SH-SY5Y (cell line): ENCODE data around the gene OCA2.

ENCODE experiments used
- GATA2 ChIP-seq: IDR thresholded peaks from 2 replicates; pipeline ENCODE4 v1.6.1; 2011; ENCODE audit warnings: mild to moderate bottlenecking, low read depth, low read length
- GATA3 ChIP-seq: IDR thresholded peaks from 2 replicates; pipeline ENCODE4 v1.6.1; 2011; ENCODE audit warnings: low read depth, mild to moderate bottlenecking, low read length, moderate library complexity

DNA sequence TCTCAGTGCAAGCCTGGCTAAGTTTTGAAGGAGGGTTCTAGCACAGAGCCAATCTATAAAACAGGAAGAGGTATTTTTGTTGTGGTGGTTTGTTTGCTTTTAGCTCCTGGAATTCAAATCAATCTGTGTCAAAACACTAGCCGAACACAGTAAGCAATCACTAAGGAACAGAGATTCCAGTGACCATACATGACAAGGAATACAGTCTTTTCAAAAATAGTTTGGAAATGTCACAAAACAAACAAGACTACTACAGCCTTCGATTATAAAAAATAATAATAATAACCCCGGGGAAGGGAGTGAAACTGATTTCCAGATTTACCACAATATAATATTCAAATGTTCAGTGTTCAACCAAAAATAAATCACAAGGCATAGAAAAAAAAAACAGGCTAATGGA, 166.5 kb downstream of the OCA2 start:
- TF ChIP-seq GATA2, result no peak
- no peak for TF ChIP-seq GATA3
